ENCODE data around the gene AGBL5.
A peak's percentile ranks its signal among the peaks of the same experiment; 100 is the strongest.

Gene AGBL5, protein sequence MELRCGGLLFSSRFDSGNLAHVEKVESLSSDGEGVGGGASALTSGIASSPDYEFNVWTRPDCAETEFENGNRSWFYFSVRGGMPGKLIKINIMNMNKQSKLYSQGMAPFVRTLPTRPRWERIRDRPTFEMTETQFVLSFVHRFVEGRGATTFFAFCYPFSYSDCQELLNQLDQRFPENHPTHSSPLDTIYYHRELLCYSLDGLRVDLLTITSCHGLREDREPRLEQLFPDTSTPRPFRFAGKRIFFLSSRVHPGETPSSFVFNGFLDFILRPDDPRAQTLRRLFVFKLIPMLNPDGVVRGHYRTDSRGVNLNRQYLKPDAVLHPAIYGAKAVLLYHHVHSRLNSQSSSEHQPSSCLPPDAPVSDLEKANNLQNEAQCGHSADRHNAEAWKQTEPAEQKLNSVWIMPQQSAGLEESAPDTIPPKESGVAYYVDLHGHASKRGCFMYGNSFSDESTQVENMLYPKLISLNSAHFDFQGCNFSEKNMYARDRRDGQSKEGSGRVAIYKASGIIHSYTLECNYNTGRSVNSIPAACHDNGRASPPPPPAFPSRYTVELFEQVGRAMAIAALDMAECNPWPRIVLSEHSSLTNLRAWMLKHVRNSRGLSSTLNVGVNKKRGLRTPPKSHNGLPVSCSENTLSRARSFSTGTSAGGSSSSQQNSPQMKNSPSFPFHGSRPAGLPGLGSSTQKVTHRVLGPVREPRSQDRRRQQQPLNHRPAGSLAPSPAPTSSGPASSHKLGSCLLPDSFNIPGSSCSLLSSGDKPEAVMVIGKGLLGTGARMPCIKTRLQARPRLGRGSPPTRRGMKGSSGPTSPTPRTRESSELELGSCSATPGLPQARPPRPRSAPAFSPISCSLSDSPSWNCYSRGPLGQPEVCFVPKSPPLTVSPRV
- 9.7 to 19.3 reads per million in 2 donors for total RNA-seq

DNA sequence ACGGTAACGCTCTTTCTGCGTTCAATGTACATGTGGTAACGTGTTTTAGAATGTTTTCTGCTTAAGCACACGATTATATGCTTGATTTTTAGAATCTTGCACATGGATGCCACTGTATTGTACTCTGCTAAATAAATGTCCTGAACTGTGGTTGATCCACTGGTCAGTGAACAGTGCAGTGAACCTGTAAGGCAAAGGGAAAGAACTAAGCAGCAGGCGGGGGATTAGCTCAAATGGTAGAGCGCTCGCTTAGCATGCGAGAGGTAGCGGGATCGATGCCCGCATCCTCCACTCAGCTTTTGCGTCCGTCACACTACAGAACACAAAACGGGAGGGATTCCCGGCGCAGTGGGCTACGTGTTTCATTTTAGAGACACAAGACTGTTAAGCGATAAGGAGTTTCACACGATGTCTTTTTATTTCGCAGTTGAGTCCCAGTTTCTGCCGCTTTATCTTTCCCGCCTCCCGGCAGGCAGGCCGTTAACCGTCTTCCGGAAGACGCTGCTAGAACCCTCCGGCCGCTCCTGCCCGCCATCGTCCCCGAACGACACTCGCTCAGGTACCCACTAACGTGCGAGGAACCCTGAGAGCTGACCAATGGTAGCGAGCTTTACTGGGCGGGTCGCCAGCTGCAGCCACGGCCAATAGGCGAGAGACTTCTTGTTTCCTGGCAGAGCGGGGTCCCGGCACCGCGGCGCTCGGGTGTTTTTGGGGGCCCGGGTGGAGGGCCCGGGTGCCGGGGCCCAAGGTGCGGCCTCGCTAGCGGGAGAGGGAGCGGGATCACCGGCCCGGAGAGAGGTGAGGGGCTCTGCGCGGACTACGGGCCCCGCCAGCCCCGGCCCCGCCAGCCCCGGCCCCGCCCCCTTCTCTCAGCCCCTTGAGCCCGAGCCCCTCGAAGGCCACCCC is at the start of gene AGBL5:
TSS of gene AGBL5 (plus strand) at position 673 of the 906 bp plus-strand sequence. CDS start 1,291 bp downstream, outside the sequence.
- DNase-seq = peak; percentile 86 to 97 (median 94)

DNA sequence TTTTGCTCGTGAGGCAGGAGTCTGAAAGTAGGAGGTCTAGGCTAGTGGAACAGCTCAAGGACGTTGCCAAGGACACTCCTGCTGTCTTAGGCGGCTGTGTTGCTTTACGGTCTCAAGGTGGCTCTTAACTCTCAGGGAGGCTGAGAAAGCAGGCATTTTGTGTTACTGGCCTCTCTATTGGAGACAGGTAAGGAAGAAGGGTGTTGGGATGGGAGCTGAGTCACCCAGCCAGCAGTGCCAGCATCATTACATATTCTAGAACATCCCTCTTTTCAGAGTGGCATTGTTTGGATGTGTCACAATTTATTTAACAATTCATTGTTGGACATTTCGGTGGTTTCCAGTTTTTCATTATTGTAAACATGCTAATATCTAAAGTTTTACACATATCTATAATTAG is 49.5 kb upstream of the AGBL5 start:
- no peak for DNase-seq

DNA sequence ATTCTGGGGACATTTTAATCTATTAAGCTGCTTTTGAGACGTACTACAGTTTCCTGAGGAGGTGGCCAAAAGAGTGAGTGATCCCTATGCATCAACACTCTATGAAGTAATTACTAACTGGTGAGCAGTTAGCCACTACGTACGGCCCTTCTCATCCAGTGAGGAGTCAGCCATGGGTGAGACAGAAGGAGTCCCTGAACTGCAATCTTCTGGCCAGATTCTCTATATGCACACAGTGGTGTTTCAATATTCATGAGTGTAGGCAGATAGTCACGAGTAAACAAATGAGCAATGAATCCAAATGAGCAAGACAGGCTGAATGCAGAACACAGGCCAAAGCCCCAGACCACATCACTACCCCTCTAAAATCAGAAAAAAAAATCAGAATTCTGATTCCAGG is 48.5 kb upstream of the AGBL5 start:
- DNase-seq = no peak

DNA sequence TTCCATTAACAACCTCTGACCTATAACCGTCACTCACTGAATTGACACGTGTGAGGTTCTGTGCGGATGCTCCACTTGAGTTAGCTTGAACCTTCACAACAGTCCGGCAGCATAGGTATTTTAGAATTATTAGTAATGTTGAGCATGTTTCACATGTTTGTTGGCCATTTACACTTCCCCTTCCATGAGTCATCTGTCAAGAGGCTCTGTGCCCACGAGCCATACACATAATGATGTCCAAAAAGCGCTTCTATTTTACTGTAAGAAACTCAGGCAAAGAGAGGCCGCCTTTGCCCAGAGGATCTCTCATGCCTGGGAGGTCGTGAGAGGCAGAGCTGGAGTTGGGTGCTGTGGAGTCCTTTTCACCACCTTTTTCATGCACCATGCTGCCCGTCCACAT is 47.6 kb upstream of the AGBL5 start:
- DNase-seq = no peak

DNA sequence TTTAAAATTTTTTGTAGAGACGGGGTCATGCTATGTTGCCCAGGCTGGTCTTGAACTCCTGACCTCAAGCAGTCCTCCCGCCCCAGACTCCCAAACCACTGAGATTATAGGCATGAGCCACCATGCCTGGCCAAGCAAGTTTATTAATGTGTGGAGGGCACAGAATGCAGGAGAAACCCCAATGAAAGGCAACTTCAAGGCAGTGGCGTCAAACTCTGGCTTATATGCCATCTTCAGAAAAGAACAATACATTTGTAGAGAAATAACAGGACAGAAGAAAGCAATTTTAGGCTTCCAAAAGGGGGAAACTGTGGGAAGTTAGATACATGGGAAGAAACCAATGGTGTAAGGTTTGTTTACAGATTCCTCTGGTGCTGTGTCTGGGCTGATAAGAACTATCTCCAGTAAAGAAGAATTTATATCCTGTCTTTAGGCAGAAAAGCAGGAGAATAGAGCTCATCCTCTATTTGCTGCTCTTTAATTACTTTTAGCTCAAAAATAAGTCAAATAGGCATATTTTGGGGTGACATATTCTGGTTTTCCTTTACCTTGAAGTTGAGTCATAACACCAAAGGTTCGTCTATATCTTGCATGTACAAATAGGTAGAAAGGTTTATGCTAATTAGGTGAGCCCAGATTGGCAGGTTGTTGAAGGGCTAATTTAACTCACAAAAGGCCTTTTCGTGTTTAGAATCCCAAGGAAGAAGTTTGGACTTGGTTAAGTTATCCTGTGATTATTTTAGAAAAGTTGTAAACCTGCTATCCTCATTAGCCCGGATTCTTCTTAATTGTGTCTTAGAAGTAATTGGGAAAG is 44.7 kb upstream of the AGBL5 start:
- no peak for DNase-seq

DNA sequence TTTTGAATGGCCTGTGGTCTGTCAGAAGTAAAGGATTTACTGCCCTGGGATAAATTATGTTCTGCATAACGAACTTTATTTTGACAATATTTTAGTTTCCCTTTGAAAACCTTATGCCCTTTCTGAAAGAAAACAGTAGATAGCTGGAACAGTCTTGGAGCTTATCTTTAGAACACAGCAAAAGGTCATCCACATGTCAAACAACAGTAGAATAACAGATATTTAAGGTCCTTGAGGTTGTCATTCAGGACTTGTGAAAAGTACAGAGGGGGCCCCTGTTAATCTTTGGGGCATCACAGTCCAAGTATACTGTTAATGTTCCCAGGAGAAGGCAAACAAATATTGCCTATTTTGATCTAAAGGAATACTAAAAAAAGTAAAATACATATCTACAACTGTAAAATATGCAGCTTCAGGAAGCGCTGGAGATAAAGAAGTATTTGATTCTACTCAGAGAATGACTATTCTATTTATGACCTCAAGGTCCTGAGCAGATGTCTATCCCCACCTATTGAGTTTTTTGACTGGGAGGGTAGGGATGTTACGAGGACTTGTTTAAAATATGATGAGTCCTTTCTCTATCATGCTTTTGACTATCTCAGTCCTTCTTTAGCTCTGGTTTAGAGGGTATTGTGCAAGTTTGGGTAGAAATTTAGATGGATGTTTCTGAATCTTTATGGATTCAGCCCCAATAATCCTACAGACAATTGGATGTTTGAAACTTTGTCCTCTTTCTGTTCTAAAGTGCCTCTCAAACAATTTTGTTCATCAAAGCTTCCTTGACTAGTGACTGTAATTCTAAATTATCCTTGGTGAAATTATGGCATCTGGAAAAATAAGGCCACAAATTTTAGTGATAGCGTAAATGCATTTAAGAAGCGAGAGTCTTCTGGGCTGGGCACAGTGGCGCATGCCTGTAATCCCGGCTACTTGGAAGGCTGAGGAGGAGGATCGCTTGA is 43.8 kb upstream of the AGBL5 start:
- DNase-seq = no peak

DNA sequence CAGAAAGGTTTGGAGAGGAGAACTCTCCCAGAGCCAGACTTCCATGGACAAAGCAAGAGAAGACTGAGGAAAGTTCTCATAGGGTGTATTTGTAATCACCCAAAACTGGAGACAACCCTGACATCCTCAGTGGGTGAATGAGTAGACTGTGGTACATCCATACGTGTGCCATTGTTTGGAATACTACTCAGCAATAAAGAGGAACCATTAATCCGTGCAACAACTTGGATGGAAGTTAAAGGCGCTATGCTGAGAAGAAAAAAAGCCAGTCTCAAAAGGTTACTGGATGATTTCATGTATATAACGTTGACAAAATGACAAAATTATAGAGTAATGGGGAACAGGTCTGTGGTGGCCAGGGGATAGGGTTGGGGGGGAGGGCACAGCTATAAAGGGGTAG is 42.8 kb upstream of the AGBL5 start:
- DNase-seq = no peak

DNA sequence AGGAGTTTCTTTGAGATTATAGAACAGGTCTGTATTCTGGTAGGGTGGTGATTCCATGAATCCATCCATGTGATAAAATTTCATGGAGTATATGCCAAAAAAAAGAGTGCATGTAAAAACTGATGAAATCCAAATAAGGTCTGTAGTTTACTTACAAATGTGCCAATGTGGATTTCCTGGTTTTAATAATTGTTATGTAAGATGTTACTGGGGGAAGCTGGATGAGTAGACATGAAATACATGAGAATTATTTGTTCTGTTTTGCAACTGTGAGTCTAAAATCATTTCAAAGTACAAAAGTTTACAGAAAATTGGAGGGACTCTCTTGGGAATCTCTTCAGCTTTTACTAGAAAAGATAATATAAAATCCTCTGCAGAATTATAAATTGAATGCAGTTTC is 42.4 kb upstream of the AGBL5 start:
- no peak for DNase-seq

DNA sequence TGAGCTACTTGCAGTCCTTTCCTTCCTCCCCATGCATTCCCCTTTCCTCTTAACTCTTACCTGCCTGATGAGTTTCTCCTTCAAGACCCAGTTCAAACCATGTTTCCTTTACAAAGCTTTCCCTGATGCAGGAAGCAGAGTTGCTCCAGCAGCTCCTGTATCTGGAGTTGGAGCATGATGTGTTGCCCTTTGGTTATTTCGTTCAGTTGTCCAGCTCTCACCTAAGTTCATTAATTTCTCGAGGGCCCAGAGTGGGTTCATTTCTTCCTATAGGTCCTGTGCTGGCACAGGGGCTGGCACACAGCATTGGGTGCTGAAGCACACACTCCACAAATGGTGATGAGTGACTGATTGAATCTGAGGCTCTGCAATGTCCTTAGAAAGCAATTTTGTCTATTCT is 41.8 kb upstream of the AGBL5 start:
- no peak for DNase-seq

DNA sequence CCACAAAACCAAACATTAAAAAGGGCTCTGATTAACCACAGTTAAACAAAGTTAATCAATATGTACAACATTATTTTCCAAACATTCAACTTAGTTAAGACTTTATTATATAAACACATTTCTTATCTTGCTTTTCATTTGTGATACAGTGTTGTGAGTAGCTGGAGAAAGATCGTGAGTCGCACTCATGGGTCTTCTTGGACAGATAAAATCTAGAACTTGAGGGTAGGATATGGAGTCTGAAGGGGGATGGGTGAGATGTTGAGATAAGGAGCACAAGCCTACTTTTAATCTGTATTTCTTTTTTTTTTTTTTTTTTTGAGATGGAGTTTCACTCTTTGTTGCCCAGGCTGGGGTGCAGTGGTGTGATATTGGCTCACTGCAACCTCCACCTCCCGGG is 41.3 kb upstream of the AGBL5 start:
- DNase-seq = peak in 1 of 5 experiments; percentile 85

DNA sequence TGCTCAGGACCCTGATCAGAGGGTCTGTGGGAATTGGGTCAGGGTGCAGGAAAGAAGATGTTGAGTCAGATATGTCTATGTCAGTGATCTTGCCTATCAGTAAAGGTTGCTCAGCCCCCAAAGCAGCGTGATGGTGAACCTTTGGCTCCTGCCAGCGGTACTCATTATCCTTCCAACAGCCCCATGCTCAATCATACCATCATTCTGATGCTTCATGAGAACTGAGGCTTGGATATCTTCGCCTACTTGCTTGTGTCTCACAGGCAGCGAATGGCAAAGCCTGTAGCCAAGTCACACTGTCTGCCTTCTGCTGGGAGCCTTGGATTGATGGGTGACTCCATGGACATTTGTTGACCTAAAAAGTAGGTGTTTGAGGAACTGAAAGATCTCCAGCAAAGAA is 37.7 kb upstream of the AGBL5 start:
- no peak for DNase-seq

DNA sequence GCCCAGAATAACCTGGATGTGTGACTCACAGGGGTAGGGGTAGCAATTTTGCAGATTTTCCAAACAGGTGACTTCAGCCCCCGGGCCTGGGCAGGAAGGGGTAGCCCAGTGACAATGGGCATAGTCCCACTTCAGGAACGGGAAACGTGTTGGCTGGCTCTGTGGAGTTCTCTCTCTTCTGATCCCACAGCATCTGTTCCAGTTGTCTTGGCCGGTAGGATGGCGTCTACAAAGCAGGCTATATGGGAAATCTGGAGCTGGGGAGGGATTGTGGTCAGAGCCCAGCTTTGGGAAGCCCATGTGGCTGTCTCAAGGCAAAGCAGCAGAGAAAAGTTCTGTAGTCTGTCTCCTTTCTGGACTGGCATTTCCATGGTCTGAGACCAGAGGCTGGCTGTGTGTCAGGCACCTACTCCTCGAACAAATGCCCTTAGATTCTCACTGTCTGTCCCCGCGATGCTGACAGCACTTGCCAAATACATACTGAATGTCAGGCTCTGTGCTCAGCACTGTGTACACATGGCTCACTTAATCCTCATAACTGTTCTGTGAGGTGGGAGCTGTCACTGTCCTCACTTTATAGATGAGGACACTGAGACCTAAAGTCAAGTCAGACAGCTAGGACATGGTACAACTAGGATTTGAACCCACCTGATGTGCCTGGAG is 36.6 kb upstream of the AGBL5 start:
- no peak for DNase-seq

DNA sequence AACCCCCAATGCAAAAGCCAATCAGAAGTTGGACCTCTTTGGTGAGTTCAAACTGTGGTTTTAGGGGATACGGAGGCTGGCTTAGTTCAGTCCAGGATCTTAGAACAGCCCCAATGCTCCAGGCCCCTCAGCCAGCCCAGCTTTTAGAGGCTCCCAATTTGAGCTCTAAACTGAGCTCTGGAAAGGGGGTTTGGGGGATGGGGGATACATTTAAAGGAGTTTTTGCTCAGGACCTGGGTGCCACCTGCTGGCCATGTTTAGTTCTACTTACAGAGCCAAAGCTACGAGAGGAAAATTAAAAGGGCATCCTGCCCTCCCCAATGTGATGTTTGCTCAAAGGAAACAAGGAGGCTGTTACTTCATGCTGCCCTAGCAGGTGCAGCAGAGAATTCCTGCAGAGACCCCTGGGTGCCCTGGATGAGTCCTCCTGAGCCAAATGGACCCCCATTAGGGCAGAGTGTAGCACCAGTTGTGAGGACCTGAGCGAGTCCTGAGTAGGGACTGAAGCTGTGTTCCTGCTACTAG is 34.6 kb upstream of the AGBL5 start:
- peak in 4 of 5 experiments; percentile 16 to 49 (median 22) for DNase-seq

DNA sequence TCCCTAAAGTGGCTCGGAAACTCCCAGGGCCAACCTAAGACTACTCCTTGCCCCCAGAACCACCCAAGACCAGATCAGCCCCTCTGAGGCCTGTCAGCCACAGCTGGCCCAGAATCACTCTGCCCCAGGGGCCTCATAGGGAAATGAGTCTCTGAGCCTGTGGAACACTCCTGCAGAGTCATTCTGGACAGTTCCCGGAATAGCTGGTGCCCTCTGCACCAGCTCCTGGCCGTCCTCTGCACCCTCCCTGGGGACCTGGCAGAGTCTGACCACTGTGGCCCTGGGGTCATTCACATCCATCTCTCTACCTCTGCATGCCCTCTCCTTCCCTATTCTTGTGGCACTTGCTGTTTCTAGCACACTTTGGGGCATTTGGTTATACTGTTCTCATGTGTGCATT is 33.3 kb upstream of the AGBL5 start:
- no peak for DNase-seq

DNA sequence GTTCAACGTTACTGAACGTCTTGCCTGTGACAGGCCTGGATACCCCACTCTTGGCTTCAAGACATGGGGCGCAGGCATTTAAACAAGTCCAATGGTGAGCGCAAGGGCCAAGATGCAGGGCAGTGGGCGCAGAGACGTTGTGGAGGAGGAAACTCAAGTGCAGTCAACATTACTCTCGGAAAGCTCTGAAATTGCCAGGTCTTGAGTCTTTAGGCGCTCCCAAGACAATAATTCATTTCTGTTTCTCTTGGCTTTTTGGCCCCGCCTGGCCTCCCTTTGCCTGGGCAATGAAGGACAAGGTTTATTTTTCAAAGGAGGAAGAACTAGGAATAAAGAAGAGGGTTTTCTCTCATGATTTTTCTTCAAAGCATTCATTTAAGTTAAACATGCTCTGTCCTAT is 32.0 kb upstream of the AGBL5 start:
- DNase-seq = no peak

DNA sequence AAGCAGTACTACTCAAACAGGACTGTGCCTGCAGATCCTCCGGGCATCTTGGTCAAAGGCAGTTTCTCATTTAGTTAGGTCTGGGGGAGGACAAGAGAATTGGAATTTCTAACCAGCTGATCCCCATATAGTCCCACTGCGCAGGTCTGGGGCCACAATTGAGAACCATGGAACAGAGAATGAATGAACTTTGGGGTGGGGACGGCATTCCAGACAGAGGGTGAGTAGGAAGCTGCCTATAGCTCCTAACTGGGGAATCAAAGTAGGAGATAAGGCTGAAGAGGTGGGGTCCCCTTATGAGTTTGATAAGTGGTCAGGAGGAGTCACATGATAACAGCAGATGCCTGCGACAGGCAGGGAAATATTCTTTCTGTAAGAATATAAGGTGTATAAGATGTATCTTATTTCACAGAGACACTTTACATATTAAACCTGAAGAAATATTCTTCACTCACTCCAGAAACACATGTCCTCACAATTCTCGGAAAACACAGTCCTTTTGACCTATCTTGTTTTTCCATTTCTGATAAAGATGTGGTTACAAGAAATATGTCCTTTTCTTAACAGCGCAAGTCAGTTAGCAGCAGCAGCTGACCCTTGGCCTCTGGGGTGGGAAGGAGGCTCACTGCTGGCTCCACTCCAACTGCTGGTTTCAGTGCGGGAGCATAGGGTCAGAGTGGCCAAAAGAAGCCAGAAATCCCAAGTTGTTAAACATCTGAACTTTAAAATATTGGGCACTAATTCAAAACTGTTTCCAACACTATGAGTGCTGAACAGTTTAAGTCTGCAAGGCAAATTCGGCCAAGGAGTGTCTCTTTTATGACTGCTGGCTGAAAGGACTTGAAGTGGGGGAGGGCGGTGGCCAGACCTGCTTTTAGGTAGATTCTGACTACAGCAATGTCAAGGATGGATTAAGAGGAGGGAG is 31.3 kb upstream of the AGBL5 start:
- DNase-seq = no peak

DNA sequence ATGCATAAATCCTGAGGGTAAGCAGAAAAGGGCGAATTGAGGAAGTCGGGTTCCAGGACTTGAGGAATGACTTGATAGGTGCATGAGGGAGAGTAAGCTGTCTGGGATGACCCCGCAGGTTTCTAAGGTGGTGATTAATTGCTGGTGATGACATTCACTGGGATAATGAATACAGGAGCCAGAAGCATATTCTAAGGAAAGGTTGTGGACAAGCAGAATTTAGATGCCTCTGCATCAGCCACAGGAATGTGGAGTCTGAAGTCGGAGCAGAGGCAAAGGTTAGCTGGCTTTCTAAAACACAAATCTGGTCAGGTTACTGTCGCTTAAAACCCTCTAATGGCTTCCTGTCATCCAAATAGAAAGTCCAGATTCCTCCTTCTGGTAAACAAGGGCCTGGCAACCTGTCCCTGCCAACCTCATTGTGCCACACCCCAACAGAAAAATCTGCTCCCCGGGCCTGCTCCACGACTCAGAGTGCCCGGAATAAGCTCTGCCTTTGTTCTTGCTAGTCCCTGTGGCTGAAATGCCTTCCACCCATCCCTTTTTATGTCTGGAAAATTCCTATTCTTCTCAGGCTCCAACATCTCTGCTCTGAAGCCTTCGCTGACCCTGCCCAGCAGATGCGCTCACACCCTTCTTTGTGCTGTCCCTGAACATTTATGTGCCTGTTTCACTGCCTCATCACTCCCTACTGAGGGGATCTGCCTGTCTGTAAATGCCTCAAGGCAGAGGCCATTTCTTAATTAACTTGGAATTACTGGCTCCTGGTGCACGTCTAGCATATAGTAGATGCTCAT is 30.0 kb upstream of the AGBL5 start:
- no peak for DNase-seq

DNA sequence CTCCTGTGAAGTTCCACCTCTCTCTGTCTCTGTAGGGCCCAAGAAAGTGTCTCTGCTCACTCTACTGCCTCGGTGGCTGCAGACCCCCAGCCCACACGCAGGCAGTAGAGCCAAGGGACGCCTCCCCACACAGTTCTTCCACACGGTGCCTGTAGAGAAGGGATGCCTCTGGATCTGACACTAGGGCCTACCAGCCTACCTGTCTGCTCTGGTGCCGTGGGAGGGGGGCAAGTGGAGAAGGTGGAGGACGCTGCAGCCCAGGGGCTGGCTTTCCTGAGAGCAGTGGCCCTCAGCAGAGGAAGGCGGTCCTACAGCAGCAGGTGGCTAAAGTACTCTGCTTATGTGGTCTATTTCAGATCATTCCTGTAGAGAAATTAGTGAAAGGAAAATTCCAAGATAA is 27.7 kb upstream of the AGBL5 start:
- DNase-seq = no peak

Data from T-helper 2 cell (primary cell).